HCT116 (cell line): ENCODE results near the gene SLC24A3. TPM values are rescaled to one million over a fixed set of nuclear protein-coding genes. Genes with fewer than 3 reads are reported as not detected.
A peak's percentile ranks its signal among the peaks of the same experiment; 100 is the strongest.

Experiments
- ATAC-seq: fragments of 200-7000 bp; cut with Tn5 transposase; 2 replicates; pipeline ENCODE4 v1.9.1; 2020; ENCODE audit warnings: mild to moderate bottlenecking, moderate library complexity
- BruUV-seq: library from RNA; stranded (reverse); fragments of 400-500 nt; replicated peaks from 2 replicates; lab custom pipeline; 2021; lab: Mats Ljungman, UMichigan
- CTCF ChIA-PET: fragments of 300-600 bp; sonication (Branson Sonifier 250); formaldehyde crosslinking; loops from one replicate; lab custom pipeline; 2021; ENCODE audit warnings: antibody characterized with exemption; lab: Charles Lee
- POLR2A ChIA-PET: fragments of 300-600, 350-600 bp; sonication (Branson Sonifier 250); formaldehyde crosslinking; loops from one replicate; lab custom pipeline; 2021; ENCODE audit warnings: antibody characterized with exemption; lab: Charles Lee
- RAD21 ChIA-PET, 2 experiments: fragments of 300-600 bp; sonication (Branson Sonifier 250); formaldehyde crosslinking; loops; one replicate each; lab custom pipeline; 2023; ENCODE audit warnings: low total read pairs in 2 of 2; ENCODE audit not compliant: uncharacterized antibody in 2 of 2, unreplicated experiment in 2 of 2, low non-redundant PET in 1 of 2; lab: Charles Lee
- DNase-seq: peaks from one replicate; pipeline ENCODE4 v3.0.0-alpha.2; 2010; ENCODE audit warnings: low read depth, low spot score
- H2AFZ ChIP-seq: fragments of 200-600 bp; shearing (Covaris generic), sonication (generic); 2 replicates; pipeline ENCODE4 v1.6.1; 2017; ENCODE audit warnings: low read depth, mixed run types, mixed read lengths, antibody characterized with exemption, low read length; ENCODE audit not compliant: poor library complexity, severe bottlenecking
- H3K27ac ChIP-seq: 2 replicates; pipeline ENCODE4 v1.5.1; 2012; ENCODE audit warnings: low read depth, low read length
- H3K27me3 ChIP-seq: fragments of 200-600 bp; sonication (generic); 2 replicates; pipeline ENCODE4 v1.6.1; 2016; ENCODE audit warnings: mixed run types, low read length, mixed read lengths; ENCODE audit not compliant: insufficient read depth
- H3K36me3 ChIP-seq, 2 experiments: fragments of 200-500 bp in 1 of 2; fragments of 200-600 bp in 1 of 2; sonication (Bioruptor generic) in 1 of 2; sonication (generic) in 1 of 2; 2 replicates each; pipeline versions ENCODE4 v1.5.1 to v1.6.1; 2014 to 2016; ENCODE audit warnings: low read length in 2 of 2, inconsistent platforms in 1 of 2, mixed read lengths in 1 of 2, mixed run types in 1 of 2; ENCODE audit not compliant: insufficient read depth in 2 of 2, control insufficient read depth in 1 of 2
- H3K4me1 ChIP-seq, 2 experiments: fragments of 200-600 bp in 1 of 2; sonication (generic) in 1 of 2; 2 replicates each; pipeline versions ENCODE4 v1.5.1 to v1.6.1; 2012 to 2017; ENCODE audit warnings: low read length in 2 of 2, inconsistent platforms in 1 of 2, mild to moderate bottlenecking in 1 of 2, mixed read lengths in 1 of 2, mixed run types in 1 of 2, moderate library complexity in 1 of 2; ENCODE audit not compliant: insufficient read depth in 2 of 2, control insufficient read depth in 1 of 2
- H3K4me2 ChIP-seq: fragments of 200-600 bp; sonication (generic); 2 replicates; pipeline ENCODE4 v1.6.1; 2017; ENCODE audit warnings: mixed run types, low read length, mixed read lengths
- H3K4me3 ChIP-seq, 2 experiments: fragments of 200-600 bp in 1 of 2; sonication (generic) in 1 of 2; replicated peaks in 1 of 2; 2 replicates each; pipeline ENCODE4 v1.5.1; 2011 to 2016; ENCODE audit warnings: low read length in 2 of 2, control low read depth in 1 of 2, low read depth in 1 of 2, mild to moderate bottlenecking in 1 of 2, mixed read lengths in 1 of 2, mixed run types in 1 of 2
- H3K79me2 ChIP-seq: fragments of 200-600 bp; sonication (generic); 2 replicates; pipeline ENCODE4 v1.6.1; 2017; ENCODE audit warnings: mild to moderate bottlenecking, mixed run types, low read length, moderate library complexity, mixed read lengths; ENCODE audit not compliant: insufficient read depth
- H3K9ac ChIP-seq: fragments of 200-600 bp; sonication (generic); 2 replicates; pipeline ENCODE4 v1.6.1; 2016; ENCODE audit warnings: low read length, mixed read lengths
- H3K9me2 ChIP-seq: fragments of 200-600 bp; sonication (generic), shearing (Covaris generic); 2 replicates; pipeline ENCODE4 v1.6.1; 2017; ENCODE audit warnings: mixed run types, mild to moderate bottlenecking, moderate library complexity; ENCODE audit not compliant: insufficient read depth
- H3K9me3 ChIP-seq, 2 experiments: fragments of 200-500 bp in 1 of 2; fragments of 200-600 bp in 1 of 2; sonication (Bioruptor generic) in 1 of 2; sonication (generic) in 1 of 2; 2 replicates each; pipeline ENCODE4 v1.6.1; 2014 to 2017; ENCODE audit warnings: low read length in 2 of 2, mixed read lengths in 2 of 2, inconsistent platforms in 1 of 2, low read depth in 1 of 2, mild to moderate bottlenecking in 1 of 2, mixed run types in 1 of 2, moderate library complexity in 1 of 2; ENCODE audit not compliant: control insufficient read depth in 1 of 2, insufficient read depth in 1 of 2
- H4K20me1 ChIP-seq: fragments of 200-600 bp; sonication (generic), shearing (Covaris generic); 2 replicates; pipeline ENCODE4 v1.6.1; 2017; ENCODE audit warnings: mixed run types, mild to moderate bottlenecking, moderate library complexity; ENCODE audit not compliant: insufficient read depth
- ATF3 ChIP-seq: IDR thresholded peaks from 2 replicates; pipeline ENCODE4 v1.6.1; 2012
- CTCF ChIP-seq, 3 experiments: fragments of 200-600 bp in 1 of 3; sonication (generic) in 1 of 3; IDR thresholded peaks in 2 of 3; conservative IDR thresholded peaks in 1 of 3; 2 replicates each; pipeline ENCODE4 v1.5.1; 2012 to 2017; ENCODE audit warnings: low read depth in 2 of 3, low read length in 2 of 3, antibody characterized with exemption in 1 of 3, borderline replicate concordance in 1 of 3, control low read depth in 1 of 3, mild to moderate bottlenecking in 1 of 3, mixed read lengths in 1 of 3, mixed run types in 1 of 3, moderate library complexity in 1 of 3; ENCODE audit not compliant: insufficient read depth in 1 of 3
- ELF1 ChIP-seq: IDR thresholded peaks from 2 replicates; pipeline ENCODE4 v1.6.1; 2012; ENCODE audit warnings: low read depth, borderline replicate concordance
- JUND ChIP-seq: IDR thresholded peaks from 2 replicates; pipeline ENCODE4 v1.6.1; 2012
- POLR2A ChIP-seq: IDR thresholded peaks from 2 replicates; pipeline ENCODE4 v1.7.0; 2011; ENCODE audit warnings: borderline replicate concordance; ENCODE audit not compliant: insufficient read depth, insufficient read length; ENCODE audit errors: extremely low read depth
- RAD21 ChIP-seq: IDR thresholded peaks from 2 replicates; pipeline ENCODE4 v1.6.1; 2012; ENCODE audit warnings: low read depth, mild to moderate bottlenecking
- ZNF274 ChIP-seq: fragments of 200-500 bp; sonication (Bioruptor generic); IDR thresholded peaks from 2 replicates; pipeline ENCODE4 v1.6.1; 2014; ENCODE audit warnings: mild to moderate bottlenecking, low read depth, low read length, inconsistent platforms
- intact Hi-C: fragments of 100-400 bp; cut with micrococcal nuclease; formaldehyde crosslinking; loops from 2 replicates; pipeline ENCODE4 v1.10.0; 2022
- total RNA-seq: library from RNA; stranded (reverse); gene quantifications from one replicate; pipeline ENCODE4 v1.2.1, GENCODE V29; 2021; ENCODE audit not compliant: unreplicated experiment
- TF ChIP-seq, protein P1 (sequence below): IDR thresholded peaks from 2 replicates; pipeline ENCODE4 v1.6.1; 2012

The SLC24A3 gene
- total RNA-seq, 1 experiment from 2014 or later: not detected

DNA sequence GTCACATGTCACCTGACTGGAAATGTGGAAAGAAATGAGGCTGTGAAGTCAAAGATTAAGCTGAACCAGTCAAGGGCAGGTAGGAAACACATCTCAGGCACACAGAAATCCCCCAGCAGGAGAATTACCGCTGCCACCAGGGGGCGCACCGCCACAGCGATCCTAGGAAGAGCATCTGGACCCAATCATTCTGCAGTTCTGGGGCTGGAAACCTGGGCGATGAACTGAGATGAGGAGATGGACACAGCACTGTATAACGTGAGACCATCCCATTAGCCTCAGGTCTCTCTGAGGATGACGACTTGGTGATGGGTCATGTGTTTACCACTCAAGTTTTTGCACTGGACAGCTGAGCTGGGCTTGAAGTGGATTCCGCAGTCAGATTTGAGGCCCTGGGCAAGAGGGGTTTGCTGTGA, 6.5 kb upstream of the SLC24A3 start:
- Histone ChIP-seq H3K4me3 (no peak overlapping the region), H3K27me3 (no peaks in the 10 kb centered on the region), H3K79me2 (no peaks in the 10 kb centered on the region), H3K9ac (no peak overlapping the region), H4K20me1 (no peaks in the 10 kb centered on the region), H3K36me3 (no peaks in the 10 kb centered on the region), H2AFZ (no peak overlapping the region), H3K9me3 (no peaks in the 10 kb centered on the region; a peak in 1 of 4 replicates), H3K27ac (no peak overlapping the region), H3K9me2 (no peaks in the 10 kb centered on the region), H3K4me1 (no peaks in the 10 kb centered on the region), H3K4me2 (no peak overlapping the region)
- peak; percentile 22 for DNase-seq
- intact Hi-C loops: loop anchor here (1.0 kb wide), 1 partner anchor 377 kb away; no protein-coding TSS in a partner anchor
- BruUV-seq: no TSS peak
- ChIA-PET CTCF (interaction anchor here (1.4 to 2.7 kb wide), 2 partner anchors 378 to 456 kb away, joined by 3 to 15 read pairs; no protein-coding TSS in a partner anchor), RAD21 (no interaction called here), POLR2A (interaction anchor here (0.6 kb wide), 1 partner anchor 399 kb away, joined by 3 read pairs; no protein-coding TSS in a partner anchor)
- peak; percentile 76 for ATAC-seq
- peak; percentile 56 for TF ChIP-seq RAD21
- no peak for TF ChIP-seq ELF1
- TF ChIP-seq CTCF (IDR thresholded peaks at IDR 0.05 in 2 of 3, conservative IDR thresholded peaks at IDR 0.05 in 1 of 3; ENCODE audit: borderline replicate concordance in 1 of 3, insufficient read depth in 1 of 3, low read depth in 2 of 3, low read length in 2 of 3): peak; percentile 19 to 95 (median 80); a peak in 5 of 6 replicates

GRCh38 chr20:19207541-19207940, 4.9 kb upstream of the SLC24A3 start:
- Histone ChIP-seq H2AFZ (no peak overlapping the region), H4K20me1 (no peaks in the 10 kb centered on the region), H3K9me2 (no peaks in the 10 kb centered on the region), H3K4me3 (no peak overlapping the region), H3K79me2 (no peaks in the 10 kb centered on the region), H3K9me3 (no peaks in the 10 kb centered on the region; a peak in 1 of 4 replicates), H3K9ac (no peak overlapping the region), H3K27me3 (no peaks in the 10 kb centered on the region), H3K4me2 (no peak overlapping the region), H3K27ac (no peak overlapping the region), H3K36me3 (no peaks in the 10 kb centered on the region), H3K4me1 (no peaks in the 10 kb centered on the region)
- no peak for TF ChIP-seq ZNF274
- no peak for TF ChIP-seq ATF3
- no peak for TF ChIP-seq CTCF (IDR thresholded peaks at IDR 0.05 in 2 of 3, conservative IDR thresholded peaks at IDR 0.05 in 1 of 3; ENCODE audit: borderline replicate concordance in 1 of 3, insufficient read depth in 1 of 3, low read depth in 2 of 3, low read length in 2 of 3)
- TF ChIP-seq JUND: no peak
- TF ChIP-seq, protein P1, sequence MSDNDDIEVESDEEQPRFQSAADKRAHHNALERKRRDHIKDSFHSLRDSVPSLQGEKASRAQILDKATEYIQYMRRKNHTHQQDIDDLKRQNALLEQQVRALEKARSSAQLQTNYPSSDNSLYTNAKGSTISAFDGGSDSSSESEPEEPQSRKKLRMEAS: no peak
- TF ChIP-seq POLR2A: no peak
- ChIA-PET POLR2A (interaction anchor here (0.6 kb wide), 1 partner anchor 15 kb away, joined by 6 read pairs; no protein-coding TSS in a partner anchor), RAD21 (no interaction called here), CTCF (interaction anchor here (2.7 kb wide), 1 partner anchor 376 kb away, joined by 15 read pairs; no protein-coding TSS in a partner anchor)
- intact Hi-C loops: no loop called here
- ATAC-seq (no peak), DNase-seq (no peak)
- BruUV-seq: no TSS peak
